ENCODE results near the gene PLA2G4F. TPM values are rescaled to one million over a fixed set of nuclear protein-coding genes. Genes with fewer than 3 reads are reported as not detected.

Gene PLA2G4F
- total RNA-seq, 1 donor from 2014 or later, result not detected

GRCh38 chr15:42147431-42147735, 9.1 kb downstream of the PLA2G4F start:
- DNase-seq, result no peak

- no peak for DNase-seq
Measured at GRCh38 chr15:42146551-42147430, 9.6 kb downstream of the PLA2G4F start.

GRCh38 chr15:42145546-42146455, 10.6 kb downstream of the PLA2G4F start:
- DNase-seq, result no peak

- DNase-seq, result no peak
Measured at GRCh38 chr15:42144841-42145375, 11.5 kb downstream of the PLA2G4F start.

DNA sequence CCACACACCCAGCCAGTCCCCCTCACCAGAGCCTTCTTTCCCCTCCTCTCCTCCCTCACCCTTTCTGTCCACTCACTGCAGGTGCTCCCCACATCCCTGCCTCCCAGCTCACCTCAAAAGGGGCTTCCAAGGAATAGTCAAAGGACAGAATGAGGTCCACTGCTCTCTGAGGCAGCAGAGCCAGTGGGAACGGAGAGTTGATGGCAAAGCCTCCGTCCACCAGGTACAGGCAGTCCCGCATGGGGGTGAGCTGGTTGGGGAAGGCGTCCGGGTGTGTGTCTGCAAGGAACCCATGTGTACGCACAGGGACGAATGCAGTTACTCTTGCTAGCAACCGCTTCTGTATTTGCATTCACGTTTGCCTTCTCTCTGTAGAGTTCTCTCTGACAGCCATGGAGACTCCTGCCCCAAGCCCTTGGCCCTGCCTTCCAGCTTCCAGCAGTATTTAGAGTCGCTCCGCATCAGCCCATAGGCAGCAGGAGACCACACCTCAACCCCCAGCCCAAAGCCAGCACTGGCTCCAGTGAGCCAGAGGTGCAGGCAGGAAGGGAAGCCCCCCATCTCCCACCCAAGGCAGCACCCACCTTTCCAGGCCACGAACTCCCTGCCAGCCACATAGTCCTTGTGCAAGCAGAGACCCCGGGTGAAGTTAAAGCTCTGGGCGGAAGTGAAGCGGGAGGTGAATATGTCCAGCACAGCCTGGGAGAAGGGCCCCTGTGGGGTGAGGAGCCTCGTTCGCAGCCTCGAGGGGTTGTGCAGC, 12.4 kb downstream of the PLA2G4F start:
- no peak for DNase-seq

GRCh38 chr15:42143356-42143755, 13.1 kb downstream of the PLA2G4F start:
- DNase-seq, result no peak

DNA sequence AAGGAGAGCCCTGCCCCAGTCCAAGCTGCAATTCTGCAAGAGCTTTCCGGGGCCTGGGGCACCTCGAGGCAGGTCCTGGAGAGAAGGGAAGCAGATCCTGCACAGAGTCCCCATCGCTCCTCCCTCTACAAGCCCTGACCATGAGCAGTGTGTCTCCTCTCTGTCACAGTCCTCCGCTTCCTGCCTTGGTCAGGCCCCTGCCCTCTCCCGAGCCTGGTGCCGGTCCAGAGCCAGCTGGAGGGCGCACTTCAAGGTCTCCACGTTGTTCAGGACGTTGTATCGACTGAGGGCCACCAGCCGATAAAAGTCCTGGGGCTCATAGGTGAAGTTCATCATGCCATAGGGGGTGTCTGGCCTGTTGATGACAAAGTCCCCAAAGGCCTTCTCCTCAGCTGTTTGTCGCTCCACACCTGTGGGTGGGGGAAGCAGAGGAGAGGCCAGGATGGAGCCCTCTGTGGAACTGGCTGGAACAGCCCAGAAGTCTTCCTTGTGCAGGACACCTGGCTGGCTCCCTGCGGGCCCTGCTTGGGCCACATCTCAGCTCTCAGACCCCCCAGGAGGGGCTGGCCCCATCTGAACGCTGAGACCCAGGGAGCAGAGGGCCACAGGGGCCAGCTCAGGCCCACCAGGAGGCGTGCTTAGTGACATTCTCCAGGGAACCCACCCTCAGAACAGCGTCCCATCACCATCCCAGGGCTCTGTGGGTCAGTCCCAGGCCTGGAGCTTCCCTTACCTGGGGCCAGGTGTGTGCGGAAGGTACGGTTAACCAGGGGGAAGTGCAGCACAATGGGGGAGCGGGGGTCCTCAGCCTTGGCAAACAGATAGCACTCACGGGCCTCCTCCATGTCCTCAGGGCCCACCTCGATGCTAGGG, 14.4 kb downstream of the PLA2G4F start:
- DNase-seq, result no peak

DNA sequence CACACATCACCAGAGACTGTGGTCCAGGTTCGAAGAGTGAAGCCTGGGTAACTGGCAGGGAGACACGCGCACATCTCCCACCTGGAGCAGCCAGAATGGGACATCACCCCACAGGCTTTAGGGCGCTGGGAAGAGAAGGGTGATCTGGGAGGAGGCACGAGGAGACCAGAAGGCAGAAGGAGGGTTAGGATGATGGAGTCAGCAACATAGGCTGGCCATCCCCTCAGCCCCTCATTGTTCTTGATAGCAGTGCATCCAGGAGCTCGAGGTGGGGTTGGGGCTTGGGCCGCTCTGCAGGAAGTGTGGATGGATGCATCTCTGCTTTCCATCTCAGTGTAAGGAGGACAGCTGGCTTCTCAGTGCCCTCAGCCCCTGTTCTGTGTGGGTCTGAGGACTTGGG, 15.2 kb downstream of the PLA2G4F start:
- DNase-seq, result no peak

DNA sequence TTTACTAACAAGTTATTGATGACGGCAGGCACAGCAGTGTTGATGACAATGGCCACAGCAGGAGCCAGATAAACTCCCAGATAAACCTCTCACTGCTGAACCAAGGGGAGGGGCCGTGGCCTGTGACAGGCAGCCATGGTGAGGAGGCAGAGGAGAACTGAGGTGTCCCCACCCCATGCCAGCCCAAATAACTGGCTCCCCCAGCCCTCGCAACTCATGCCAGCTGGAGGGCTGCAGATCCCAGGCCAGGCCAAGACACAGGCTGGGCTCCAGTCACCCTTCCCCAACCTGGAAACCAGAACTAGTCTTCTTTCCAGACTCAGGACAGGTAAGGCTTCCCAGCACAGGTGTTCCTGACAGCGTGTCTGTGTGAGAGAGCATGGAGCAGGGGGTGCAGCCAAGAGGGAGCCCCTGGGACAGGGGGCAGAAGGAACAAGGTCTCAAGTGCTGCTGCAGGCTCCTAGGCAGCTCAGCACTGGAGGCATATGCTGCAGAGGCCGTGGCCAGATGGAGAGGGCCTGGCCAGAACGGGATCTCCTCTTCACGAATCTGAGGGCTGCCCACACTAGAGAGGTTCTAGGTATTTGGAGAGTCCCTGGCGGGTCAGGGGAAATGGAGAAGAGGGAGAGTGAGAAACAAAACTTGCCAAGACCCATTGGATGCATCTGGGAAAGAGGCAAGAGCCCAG, 15.9 kb downstream of the PLA2G4F start:
- no peak for DNase-seq

DNA sequence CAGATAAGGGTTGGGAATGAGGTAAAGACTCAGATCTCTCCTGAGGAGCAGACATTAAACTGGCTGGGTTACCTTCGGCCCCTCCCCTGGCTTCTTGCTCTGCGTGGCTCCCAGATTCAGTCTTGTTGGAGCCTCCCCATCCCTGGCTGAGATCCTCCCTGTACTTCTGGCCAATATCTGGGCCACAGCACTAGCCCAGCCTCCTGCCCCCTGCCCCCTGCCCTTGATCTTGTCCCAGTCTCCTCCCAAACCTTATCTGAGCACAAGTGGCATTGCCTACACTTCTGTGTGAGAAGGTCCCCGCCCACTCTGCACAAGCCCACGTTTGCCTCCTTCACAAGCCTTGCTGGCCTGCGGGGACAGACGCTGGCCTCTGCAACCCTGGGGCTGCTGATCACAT, 16.8 kb downstream of the PLA2G4F start:
- no peak for DNase-seq

DNA sequence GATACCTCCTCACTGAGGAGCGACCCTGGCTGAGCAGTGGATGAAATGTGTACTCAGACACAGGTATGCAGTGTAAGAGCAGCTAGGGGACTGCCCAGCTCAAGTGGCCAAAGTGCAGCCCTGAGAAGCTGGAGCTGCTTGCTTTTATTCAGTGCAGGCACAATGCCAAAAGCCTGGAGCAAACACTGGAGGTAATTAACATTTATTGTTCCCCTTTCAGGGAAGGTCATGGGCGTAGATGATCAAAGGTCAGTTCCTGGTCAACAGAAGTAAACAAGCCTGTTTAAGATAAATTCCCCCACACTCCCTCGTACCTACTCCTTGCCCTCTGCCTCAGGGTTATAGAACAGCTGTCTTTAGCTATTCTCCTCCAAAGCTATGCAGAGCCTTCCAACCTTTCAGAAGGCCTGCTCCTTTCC, 17.5 kb downstream of the PLA2G4F start:
- no peak for DNase-seq

GRCh38 chr15:42138411-42138810, 18.0 kb downstream of the PLA2G4F start:
- no peak for DNase-seq

- DNase-seq, result no peak
Measured at GRCh38 chr15:42137461-42138261, 18.8 kb downstream of the PLA2G4F start.

GRCh38 chr15:42136513-42136912, 19.9 kb downstream of the PLA2G4F start:
- no peak for DNase-seq

DNA sequence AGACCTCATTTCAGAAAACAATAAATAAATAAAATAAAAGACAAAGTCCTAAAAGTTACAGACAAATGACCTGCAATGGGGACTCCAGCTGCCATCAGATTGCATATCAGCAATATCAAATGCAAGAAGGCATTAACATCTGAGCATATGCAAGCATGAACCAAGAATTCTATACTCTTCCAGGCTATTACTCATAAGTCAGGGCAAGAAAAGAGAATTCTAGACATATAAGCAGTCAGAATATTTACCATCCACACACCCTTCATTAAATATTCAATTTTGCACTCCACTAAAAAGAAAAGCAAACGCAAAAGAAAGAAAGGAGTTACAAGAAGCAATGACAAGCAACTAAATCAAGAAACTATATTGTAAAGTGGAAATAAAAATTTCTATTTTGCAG, 21.1 kb downstream of the PLA2G4F start:
- no peak for DNase-seq

DNA sequence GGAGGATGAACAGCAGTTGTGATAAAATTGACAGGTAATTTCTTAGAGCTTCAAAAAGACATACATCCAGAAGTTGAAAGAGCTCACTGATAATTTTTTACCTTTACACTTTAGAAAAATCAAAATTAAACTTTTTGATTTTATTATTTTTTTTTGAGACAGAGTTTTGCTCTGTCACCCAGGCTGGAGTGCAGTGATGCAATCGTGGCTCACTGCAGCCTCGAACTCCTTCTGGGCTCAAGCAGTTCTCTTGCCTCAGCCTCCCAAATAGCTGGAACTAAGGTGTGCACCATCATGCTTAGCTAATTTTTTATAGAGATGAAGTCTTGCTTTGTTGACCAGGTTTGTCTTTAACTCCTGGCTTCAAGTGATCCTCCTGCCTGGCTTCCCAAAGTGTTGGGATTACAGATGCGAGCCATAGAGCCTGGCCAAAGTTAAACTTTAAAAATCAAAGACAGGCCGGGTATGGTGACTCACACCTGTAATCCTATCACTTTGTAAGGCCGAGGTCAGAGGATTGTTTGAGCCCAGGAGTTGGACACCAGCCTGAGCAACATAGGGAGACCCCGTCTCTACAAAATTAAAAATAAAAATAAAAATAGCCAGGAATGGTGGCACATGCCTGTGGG, 21.7 kb downstream of the PLA2G4F start:
- DNase-seq, result no peak

GRCh38 chr15:42133886-42134502, 22.4 kb downstream of the PLA2G4F start:
- no peak for DNase-seq

DNA sequence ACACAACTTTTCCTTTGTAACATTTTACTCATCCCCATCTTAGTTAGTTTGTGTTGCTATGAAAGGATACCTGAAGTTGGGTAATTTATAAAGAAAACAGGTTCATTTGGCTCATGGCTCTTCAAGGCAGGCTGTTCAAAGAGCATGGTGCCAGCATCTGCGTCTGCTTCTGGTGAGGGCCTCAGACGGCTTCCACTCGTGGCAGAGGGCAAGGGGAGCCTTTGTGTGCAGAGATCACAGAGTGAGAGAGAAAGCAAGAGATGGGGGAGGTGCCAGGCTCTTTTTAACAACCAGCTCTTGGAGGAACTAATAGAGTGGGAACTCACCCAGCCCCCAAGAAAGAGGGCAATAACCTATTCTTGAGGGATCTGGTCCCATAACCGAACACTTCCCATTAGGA, 23.1 kb downstream of the PLA2G4F start:
- DNase-seq, result no peak
